ENCODE results near the gene CARMIL1.

The CARMIL1 gene

DNA sequence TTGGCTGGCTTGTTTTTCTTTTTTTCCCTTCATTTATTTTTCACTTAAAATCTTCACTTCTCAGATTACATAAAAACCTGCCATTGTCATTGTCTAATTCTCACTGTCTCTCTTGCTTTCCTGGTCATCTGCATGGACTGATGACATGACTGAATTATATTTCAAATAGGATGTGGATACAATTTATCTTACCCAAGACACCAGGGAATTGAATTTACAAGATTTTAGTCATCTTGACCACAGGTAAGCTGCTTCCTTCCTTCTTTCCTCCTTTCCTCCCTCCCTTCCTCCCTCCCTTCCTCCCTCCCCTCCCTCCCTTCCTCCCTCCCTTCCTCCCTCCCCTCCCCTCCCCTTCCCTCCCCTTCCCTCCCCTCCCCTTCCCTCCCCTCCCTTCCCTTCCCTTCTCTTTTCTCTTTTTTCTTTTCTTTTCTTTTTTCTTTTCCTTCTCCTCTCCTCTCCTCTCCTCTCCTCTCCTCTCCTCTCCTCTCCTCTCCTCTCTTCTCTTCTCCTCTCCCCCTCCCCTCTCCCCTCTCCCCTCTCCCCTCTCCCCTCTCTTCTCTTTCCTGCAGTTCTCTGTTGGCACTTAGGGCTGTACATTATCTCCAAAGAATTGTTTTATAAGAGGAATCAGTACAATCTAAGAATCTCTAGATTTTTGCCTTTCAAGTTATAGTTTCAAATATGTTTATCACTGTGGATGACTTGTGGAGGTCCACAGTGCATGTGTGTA, 171.5 kb downstream of the CARMIL1 start:
- no peak for DNase-seq

DNA sequence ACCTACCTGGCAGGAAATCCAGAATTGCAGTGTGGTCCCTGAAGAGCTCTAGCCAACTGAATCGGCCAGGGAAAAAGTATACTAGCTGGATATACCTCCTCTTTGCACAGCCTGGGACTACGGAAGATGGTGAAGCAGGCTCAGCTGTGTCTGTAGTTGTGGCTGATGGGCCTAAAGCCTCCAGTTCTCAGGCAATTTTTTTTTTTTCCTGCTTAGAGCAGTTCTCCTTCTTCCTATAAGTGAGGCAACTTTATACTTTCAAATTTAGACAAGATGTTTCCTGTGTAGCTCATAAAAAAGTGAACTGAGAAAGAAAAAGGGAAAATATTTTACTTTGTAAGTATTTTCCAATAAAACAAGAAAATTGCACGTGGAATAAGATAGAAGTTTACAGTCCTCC, 172.9 kb downstream of the CARMIL1 start:
- DNase-seq: no peak

GRCh38 chr6:25453288-25453687, 174.1 kb downstream of the CARMIL1 start:
- no peak for DNase-seq

DNA sequence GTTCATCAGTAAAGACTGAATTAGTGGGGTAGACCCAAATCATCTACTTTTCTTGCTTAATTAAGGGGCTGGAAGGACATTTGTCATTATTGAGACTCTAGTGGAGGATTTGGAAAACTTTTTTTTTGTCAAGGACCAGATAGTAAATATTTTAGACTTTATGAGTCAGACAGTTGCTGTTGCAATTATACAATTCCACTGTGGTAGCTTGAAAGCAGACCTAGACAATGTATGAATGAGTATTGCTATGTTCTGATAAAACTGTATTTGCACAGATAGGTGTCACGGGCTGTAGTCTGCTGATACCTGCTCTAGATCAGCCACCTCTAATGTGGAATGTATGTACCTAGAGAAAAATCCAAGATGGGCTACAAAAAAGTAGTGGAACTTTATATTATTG, 175.0 kb downstream of the CARMIL1 start:
- no peak for DNase-seq

DNA sequence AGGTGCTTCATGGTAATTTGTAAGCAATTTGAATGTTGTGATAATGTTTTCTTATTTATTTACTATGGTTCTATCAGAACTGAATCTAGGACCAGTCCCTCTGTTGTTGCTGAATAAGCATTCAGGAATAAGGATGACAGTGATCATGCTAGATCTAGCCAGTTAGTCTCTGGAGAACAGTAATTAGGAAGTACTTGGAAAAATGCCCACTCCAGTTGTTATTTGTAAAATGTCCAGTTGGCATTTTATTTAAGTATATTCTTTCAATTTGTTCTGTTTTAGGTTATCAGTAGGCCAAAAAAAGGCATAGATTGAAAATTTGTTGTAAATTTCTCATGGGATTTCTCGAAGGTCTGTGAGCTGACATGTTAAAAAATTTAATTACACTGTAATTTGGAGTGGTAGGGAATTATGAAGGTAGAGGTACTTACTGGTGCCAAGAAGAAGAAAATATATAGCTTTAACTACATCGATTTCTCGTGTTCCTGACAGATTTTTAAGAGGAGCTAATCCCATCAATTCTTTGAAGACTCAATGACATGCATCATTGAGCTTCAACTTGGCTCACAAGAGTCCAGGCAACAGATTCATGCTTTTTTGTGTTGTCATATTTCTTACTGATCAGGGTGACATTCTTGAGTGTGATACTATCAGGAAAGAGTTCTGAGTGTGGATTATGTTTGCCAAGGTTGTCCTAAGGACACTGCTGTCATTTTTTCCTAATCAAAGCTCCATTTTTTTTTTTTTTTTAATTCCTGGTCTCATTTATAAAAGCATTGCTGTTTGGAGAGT, 177.3 kb downstream of the CARMIL1 start:
- DNase-seq: no peak

DNA sequence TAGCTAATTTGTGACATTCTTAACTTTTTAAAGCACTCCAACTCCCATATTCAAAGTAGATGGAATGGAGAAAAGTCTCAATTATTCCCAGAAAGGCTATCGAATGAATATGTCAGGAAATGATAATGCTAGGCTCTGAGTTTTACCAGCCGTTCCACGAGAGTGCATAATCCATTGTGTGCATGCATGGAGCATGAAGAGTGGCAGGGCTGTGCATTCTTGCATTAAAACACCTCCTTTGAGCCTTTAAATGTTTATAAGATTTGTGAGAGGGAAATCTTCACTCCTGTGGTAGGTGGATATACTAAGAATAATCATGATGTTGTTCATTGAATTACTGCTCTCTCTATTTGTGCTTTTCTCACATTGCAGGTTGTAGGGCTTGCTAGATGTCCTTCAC, 178.3 kb downstream of the CARMIL1 start:
- no peak for DNase-seq

- DNase-seq: no peak
These were observed 179.3 kb downstream of the CARMIL1 start for GRCh38 chr6:25458485-25458884.

DNA sequence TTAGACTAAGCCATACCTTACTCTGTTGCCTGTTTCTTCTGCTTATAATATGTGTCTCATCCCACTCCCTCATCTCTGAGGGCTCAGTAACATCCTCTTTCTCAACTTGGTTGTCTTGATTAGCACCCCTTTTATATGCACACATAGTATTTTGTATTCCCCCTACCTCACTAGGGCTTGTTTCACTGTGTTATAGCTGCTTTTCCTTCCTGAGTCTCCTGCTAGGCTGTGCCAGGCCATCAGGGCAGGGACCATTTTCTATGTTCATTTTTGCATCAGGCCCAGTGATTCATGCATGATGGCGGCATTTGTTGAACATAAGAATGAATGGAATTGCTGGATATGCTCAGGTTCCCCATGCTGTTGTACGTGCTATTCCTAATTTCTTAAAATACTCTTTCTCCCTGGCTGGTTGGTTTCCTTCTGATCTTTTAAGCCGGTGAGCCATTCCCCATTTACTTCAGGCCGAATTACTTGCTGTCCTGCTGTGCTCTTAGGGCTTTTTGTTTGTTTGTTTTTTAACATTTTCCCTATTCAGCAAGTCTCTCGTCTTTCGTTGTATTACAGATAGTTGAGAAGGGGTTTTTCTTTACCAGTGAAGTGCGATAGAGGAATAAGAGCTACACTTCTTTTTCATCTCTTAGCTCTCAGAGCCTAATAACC, 183.2 kb downstream of the CARMIL1 start:
- no peak for DNase-seq

DNA sequence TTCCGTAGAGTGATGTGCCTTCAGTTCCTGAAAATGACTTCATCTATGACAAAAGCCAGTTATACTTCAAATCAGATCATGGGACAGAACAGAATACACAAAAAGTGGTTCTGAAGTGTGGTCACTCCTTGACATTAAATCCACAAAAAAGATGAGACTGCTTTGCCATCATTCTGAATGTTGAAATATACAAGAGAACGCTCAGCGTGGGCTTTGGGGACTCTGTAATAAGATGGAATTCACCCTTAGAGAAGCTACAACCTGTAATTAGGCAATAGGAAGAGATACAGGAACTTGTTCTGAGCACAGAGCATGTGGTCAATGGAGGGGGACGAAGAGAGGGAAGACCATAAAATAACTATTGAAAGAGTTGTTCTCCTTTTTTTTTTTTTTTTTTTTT, 184.3 kb downstream of the CARMIL1 start:
- no peak for DNase-seq

DNA sequence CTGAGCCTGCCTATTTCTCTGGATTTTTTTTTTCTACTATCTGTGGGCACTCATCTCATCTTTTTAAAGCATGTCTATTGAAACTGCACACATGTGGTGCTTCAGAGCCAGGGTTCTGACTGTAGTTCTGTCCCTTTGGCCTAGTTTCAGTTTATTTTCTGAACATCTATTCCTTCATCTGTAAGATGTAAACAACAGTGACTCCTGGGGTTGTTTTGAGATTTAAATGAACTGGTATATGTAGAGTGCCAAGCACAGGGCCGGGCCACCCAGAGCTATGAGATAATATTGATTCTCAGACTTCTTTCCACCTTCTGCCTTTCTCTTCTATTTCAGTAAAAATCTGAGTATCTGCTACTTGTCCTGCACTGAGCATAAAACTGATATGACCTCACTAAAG, 185.1 kb downstream of the CARMIL1 start:
- no peak for DNase-seq

DNA sequence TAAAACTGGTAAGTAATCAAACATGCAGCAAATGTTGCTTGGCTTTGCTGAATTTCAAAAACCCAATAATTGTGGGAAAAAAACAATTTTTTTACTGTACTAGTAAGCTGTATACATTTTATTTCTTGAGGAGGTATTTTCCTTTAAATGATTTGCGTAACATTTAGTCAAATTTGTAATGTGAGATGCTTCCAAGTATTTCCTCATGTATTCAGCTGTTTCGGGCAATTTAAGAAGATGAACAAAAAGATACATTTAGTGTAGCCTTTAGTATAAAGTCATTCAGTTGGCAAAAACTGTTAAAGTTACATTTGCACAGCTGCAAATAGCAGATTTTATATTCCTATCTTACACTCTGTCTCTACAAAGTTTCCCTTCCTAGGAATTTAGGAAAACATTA, 186.8 kb downstream of the CARMIL1 start:
- no peak for DNase-seq

DNA sequence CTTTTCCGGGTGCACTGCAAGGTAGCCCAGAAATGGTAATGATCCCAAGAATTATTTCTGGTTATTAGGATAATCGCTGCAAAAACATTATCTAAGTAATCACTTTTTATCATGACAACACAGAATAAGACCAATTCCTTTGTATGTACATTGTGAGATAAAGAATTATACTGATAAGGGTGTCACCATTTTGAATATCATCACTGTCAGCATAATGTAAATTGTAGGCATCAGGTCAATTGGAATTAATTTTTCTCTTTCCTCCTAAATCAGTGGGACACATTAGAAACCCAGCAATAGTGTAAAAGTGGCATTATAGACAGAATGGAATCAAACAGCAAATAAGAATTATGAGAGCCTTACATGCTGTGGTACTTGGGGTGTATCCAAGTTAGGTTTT, 189.7 kb downstream of the CARMIL1 start:
- no peak for DNase-seq

DNA sequence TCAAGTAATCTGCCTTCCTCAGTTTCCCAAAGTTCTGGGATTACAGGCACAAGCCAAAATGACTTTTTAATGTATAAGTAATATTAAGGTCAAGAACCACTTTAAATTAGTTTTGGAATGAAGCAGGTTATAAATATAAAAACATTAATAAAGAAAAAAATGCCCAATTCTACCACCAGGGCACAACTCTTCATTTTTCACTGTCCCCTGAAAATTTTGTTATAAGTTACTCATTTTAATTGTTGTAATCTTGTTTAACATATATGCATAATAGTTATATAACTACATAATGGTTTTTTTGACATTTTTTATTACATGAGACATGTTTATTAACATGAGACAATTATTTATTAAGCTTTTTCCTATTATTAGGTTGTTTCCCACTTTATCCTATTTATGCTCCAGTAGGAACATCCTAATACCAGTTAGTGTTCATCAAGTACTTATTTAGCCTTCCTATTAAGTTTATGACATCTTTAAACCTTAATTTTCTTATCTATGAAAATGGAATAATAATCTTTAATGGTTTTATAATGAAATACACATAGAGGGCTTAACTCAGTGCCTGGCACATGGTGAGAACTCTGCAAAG, 190.7 kb downstream of the CARMIL1 start:
- DNase-seq: no peak

GRCh38 chr6:25472306-25472705, 193.1 kb downstream of the CARMIL1 start:
- DNase-seq: no peak

GRCh38 chr6:25472906-25473305, 193.7 kb downstream of the CARMIL1 start:
- DNase-seq: no peak

GRCh38 chr6:25473447-25473846, 194.3 kb downstream of the CARMIL1 start:
- DNase-seq: no peak

GRCh38 chr6:25476126-25476525, 197.0 kb downstream of the CARMIL1 start:
- DNase-seq: no peak

DNA sequence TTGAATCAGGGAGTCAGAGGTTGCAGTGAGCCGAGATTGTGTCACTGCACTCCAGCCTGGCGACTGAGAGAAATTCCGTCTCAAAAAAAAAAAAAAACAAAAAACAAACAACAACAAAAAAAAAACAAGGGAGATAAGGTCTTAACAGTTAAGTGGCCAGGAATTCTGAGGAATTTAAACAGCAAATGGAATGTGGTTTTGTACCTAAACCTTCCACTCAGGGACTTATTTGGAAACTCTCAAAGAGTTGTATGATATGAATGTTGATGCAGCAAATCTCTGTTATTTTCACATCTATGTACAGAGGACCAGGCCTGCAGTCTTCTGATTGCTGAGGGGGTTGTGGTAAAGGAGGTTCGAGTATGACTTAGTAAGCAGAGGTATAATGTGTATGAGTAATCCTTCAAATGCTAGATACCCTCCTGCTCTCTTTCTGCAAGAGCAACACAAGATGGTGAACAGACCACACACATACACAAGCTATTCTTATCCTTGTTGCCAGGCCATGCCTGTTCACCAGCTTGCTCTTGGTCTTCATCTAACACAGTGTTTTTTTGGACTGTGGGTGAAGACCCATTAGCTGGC, 197.9 kb downstream of the CARMIL1 start:
- no peak for DNase-seq

DNA sequence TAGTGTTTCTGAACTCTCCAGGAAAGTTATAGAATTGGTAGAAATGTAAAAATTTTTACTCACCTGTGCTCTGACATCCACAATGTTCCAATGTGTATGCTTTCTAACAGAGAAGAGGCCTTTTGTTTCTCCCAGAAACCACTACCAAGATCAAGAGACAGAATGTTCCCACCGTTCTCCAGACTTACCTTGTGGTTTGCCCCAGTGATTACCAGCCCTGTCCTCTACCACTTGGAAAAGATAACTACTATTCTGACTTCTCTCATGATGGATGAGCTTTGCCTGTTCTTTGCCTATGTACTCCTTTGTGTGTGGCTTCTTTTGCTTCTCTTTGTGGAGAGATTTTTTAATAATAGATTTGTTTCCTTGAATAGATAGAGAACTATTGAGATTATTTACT, 199.8 kb downstream of the CARMIL1 start:
- DNase-seq: no peak

DNA sequence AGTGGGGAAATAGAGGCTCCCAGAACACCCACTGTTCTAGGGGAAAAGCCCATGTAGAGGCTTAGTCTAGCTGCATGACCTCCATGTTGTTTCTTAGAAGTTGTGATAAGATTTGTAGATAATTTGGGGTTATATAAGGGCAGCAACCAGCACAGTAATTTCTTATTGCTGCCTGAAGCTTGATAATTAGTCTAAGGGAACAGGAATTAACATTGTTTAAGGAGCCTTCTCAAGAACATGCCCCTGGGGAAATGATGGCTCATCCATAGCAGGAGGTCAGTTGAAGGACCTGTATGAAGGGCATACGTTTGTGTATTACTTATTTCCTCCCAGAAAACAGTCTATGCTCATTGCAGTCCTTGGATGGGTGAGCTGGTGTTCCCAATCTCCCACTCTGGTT, 202.1 kb downstream of the CARMIL1 start:
- no peak for DNase-seq

- DNase-seq: no peak
These were observed 203.8 kb downstream of the CARMIL1 start for GRCh38 chr6:25482996-25483395.

- DNase-seq: no peak
These were observed 204.8 kb downstream of the CARMIL1 start for GRCh38 chr6:25483943-25484342.

GRCh38 chr6:25484900-25485299, 205.7 kb downstream of the CARMIL1 start:
- no peak for DNase-seq

Measured in NCI-H2227 treated with DMSO at 0.1 percent for 48 hours (cell line).